ENCODE data around the gene ELSPBP1. TPM values are rescaled to one million over a fixed set of nuclear protein-coding genes. Genes with fewer than 3 reads are reported as not detected.

Gene ELSPBP1
- total RNA-seq: not detected in 2 replicates

GRCh38 chr19:47994209-47994802, at the start of gene ELSPBP1:
Gene ELSPBP1, plus strand, starts transcription at chr19:47994632. Its CDS starts 14,036 bp downstream, at chr19:48008668.

GRCh38 chr19:47992070-47992469, 2.4 kb upstream of the ELSPBP1 start, which contains the start of gene BSPH1:
Gene BSPH1, minus strand, starts transcription at chr19:47992170. Its CDS starts 89 bp downstream, at chr19:47992081.

GRCh38 chr19:48043675-48044258, 49.3 kb downstream of the ELSPBP1 start, which contains the start of gene CABP5:
Gene CABP5, minus strand, starts transcription at chr19:48044079. Its CDS starts 157 bp downstream, at chr19:48043922.

Other genes starting within 250 kb of the ELSPBP1 start
- gene NOP53, start 249.1 kb upstream of the ELSPBP1 start, total RNA-seq: 309 and 350 TPM in 2 replicates
- 145 and 163 TPM in 2 replicates for gene SELENOW, start 215.9 kb upstream of the ELSPBP1 start, total RNA-seq
- not detected in 2 replicates for gene TPRX1, start 190.1 kb upstream of the ELSPBP1 start, total RNA-seq
- not detected in 2 replicates for gene CRX, start 172.7 kb upstream of the ELSPBP1 start, total RNA-seq
- not detected in 2 replicates for gene TPRX2, start 135.4 kb upstream of the ELSPBP1 start, total RNA-seq
- gene SULT2A1, start 108.3 kb upstream of the ELSPBP1 start, total RNA-seq: not detected in 2 replicates
- gene BSPH1, start 2.5 kb upstream of the ELSPBP1 start, total RNA-seq: not detected in 2 replicates
- gene CABP5, start 49.4 kb downstream of the ELSPBP1 start, total RNA-seq: not detected in 2 replicates
- gene PLA2G4C, start 116.2 kb downstream of the ELSPBP1 start, total RNA-seq: 0.83 and 2.6 TPM in 2 replicates
- gene LIG1, start 175.7 kb downstream of the ELSPBP1 start, total RNA-seq: 5.3 and 11.1 TPM in 2 replicates
- gene ZSWIM9, start 176.0 kb downstream of the ELSPBP1 start, total RNA-seq: 1.6 and 4.2 TPM in 2 replicates